ENCODE results near the gene MATN1.
A peak's percentile ranks its signal among the peaks of the same experiment; 100 is the strongest.

Gene MATN1

DNA sequence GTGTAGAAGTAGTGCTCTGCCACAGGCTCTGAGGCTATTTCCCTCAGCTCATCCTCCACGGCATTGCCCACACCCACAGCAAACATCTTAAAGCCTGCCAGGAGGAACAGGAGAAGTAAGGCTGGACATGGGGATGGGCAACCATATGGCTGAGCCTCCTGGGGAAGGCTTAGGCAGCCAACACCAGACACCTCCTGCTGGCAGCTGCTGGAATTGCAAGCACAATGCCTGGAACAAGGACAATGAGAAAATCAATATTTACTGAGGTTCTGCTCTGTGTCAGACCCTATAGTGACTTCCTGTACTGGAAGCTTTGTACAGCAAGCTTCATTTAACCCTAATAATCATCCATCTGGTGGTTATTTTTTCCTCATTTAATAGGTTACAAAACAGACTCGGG lies 8.2 kb downstream of the MATN1 start:
- no peak for DNase-seq

DNA sequence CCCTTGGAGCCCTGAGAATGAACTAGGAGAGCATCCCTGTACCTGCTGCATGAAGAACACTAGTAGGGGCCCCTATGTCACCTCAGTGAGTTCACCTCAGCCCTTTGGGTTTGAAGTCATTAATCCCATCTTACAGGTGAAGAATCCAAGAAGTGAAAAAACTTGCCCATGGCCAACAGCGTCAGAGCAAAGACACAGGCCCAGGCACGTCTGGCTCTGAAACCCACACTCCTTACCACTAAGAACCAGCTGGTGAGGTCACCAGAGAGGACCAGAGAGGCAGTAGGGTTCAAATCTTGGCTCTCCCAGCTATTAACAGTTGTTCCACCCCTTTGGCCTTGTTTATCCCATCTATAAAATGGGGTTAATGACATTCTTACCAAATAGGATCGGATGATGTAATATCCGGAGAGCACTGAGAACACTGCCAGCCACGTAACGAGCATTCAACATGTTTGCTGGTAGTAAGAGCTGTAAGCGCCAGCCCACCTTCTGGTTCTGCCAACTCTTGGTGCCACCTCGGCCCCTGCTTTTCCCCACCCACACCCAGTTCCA lies 8.8 kb downstream of the MATN1 start:
- DNase-seq, result no peak

DNA sequence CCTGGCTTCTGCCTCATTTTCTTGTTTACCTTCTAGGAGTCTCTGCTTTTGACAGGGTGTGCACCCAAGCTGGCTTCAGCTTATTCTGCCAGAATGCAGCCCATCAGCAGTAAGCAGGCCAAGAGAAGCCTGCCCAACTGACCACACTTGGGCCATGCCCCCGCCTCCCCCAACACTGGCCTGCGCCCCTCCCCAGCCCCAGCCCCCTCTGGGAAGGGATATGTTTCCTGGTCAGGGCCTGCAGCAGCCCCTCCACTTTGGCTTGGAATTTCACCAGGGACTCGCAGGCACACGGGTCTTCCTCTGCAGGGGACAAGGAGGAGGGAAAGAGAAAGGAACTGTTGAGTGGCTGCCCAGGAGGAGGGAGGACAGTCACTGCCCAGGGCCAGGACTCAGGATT lies 9.4 kb downstream of the MATN1 start:
- DNase-seq, result no peak

DNA sequence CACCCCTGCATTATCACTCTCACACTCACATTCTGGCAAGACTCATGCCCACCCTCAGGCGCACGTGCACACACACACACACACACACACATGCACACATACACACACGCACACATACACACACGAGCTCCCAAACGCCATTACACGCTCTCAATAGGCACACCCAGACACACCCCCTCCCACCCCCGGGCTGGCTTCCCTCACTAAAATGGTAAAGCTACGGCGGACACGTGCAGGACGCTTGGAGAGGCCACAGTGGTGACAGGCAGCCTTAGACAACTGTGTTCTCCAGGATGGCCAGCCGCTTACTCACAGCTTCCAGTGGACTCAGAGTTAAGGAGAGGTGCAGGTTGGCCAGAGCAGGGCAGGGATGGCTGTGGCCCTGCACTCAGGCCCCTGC lies 10.1 kb downstream of the MATN1 start:
- no peak for DNase-seq

DNA sequence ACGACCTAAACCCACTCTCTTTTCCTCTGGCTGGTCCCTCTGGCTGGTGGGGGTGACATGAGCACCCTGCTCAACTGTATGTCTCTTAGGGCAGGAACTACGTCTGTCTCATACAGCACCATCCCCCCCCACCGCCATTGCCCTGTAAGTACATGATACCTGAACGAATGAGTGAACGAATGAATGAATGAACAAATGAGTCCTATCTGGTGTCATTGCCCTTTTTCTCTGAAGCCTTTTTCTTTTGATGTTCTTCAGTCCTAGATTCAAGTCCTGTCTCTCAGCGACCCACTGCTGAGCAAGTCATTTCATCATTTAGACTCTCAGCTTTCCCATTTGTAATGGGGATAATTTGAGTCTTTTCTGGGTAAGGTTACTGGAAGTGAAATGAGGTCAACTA lies 10.8 kb downstream of the MATN1 start:
- no peak for DNase-seq

DNA sequence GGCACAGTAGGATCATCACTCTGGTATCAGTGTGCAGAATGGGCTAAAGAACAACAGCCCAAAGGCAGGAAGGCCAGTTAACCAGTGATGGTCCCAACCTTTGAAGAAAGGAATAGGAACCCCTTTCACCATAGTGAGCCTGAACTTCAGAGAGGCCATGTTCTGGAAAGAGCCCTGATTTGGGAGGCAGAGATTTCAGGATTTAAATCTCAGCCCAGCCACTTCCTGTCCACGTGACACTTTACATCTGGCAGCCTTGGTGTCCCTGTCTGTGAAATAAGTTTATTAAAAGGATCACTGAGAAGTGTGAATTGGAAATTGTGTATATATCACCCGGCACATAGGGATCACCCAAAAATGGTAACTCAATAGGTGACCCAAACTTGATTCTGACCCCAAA lies 13.0 kb downstream of the MATN1 start:
- no peak for DNase-seq

DNA sequence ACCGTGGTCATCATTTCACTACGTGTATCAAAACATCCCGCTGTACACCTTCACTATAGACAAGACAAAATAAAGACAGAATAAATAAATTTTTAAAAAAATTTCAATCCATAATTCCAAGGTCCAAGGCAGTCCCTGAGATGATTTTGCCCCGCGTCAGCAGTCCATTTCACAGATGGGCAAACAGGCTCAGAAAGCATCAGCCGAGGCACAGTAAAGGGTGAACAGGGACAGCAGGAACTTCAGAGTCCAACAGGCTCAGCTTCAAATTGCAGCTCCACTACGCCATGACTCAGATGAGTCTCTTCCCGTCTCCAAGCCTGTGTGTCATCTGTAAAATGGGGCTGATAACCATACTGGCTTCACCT lies 15.0 kb downstream of the MATN1 start:
- DNase-seq, result no peak

DNA sequence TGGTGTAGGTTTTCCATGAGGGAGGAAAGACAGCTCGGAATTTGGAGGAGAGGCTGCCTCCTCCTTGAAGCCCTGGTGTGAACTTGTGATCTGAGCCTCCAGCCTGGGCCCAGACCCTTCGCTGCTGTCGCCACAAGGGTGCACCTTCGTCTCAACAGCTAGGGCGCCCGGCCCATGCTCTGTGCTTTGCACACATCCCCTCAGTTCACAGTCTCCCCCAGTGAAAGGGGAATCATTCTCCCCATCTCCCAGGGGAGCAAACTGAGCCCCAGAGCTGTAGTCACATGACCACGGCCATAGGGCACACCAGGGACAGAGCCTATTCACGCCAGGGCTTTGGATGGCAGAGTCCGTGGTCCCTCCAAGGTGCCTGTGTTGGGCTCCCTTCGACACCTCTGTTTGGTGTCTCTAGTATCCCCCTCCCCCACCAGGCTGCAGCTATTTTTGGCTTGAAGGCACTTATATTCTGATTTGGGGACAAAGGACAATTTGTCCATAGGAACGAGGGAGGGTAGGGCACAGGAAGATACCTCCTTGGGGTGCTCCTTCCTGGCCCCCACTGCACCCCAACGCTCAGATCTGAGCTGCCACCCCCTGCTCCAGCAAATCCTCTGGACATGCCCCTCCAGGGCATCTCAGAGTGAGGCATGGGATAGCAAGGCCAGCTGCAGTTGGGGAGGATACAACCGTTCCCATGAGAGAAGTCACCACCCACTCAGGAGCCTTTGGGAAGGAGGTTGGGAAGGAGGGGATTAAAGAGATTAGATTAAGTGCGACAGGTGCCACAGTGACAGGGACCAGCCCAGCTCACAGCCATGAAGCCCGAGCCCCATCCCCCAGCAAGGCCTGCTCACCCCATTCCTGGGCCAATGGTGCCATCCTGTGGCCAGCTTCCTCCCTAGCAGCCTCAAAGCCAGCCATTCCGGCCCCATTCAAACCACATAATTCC lies 15.7 kb downstream of the MATN1 start:
- peak; percentile 80 for DNase-seq

DNA sequence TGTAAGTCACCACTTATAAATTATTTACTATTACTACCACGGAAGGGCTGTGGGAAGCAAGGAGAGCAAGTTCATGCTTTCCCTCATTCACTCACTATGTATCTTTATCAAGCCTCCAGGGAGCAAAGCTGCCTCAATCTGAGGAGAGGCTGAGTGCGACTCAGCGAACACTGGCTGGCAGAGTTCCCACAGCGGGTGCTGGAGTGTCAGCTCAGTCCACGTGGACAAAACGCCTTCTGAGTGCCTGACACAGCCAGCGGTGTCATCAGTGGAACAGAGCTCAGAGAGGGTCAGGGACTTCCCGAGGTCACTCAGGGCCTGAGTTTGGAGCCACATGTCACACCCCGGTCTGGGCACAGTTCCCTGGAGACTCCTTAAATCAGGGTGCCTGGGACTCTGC lies 16.9 kb downstream of the MATN1 start:
- no peak for DNase-seq

DNA sequence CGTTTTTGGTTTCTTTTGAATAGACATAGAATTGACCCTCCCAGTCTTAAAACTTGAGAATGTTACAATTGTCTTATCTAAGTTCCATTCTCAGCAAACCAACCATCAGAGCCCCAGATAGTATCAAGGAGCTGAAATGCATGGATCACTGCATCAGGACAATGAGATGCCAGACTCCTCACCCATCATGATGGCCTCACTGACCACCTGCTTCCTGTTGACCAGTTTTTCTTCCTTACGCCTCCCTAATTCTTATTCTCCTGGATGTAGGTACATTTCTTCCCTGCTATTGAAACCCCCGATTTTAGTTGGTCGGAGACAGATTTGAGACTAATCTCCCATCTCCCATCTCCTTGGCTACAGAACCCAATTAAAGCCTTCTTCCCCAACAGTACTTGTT lies 17.7 kb downstream of the MATN1 start:
- no peak for DNase-seq

DNA sequence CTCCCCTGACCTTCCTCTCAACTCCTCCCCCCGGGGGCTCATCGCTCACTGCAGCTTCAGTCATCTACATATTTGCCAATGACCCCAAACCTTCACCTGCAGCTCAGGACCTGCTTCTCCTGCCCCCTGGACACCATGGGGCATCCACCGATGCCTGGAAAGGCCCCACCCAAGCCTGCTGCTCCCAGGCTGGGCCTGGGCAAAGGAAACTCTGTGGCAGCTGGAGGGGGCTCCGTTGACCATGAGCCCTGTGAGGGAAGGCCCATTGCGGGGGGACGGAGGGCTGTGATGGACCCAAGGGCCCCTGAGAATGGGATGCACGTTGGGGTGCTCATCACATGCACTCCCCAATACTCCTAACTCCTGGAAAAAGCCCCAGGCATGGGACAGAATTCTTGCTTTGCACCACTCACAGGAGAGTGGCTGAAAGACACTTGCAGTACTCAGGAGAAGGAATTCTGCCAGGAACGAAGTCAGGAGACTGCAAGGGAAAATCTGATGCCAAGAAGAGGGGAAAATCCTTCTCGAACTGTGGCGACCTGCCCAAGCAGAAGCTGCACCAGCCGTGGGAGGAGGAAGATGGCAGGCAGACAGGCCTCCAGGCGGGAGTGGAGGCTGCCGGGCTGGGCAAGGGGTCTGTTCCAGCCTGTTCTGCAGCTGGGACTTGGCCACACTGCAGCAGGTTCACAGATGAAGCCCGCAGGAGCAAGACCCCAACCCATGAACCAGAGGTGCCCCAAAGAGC lies 18.4 kb downstream of the MATN1 start:
- no peak for DNase-seq

DNA sequence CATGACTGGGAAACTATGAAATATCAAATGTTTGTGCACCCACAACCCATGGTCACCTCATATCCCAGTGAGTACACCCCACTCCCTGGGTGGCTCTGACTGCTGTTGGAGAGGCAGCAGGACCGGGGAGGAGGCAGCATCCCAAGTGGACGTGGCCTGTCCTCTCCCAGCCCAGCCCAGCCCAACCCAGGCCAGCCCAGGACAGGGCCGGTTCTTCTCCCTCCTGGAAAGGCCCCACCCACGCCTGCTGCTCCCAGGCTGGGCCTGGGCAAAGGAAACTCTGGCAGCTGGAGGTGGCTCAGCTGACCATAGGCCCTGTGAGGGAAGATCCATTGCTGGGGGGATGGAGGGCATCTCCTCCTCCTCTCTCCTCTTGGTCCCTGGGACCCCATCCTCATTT lies 19.1 kb downstream of the MATN1 start:
- no peak for DNase-seq

DNA sequence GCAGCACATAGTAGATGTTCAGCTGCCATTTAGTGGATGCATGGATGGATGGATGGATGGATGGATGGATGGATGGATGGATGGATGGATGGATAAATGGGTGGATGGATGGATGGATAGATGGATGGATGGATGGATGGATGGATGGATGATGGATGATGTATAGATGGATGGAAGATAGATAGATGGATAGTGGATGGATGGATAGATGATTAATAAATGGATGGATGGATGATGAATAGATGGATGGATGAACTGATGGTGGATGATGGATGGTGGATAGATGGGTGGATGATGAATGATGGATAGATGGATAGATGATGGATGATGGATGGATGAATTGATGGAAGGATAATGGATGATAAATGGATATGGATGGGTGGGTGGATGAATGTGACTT lies 20.6 kb downstream of the MATN1 start:
- no peak for DNase-seq

DNA sequence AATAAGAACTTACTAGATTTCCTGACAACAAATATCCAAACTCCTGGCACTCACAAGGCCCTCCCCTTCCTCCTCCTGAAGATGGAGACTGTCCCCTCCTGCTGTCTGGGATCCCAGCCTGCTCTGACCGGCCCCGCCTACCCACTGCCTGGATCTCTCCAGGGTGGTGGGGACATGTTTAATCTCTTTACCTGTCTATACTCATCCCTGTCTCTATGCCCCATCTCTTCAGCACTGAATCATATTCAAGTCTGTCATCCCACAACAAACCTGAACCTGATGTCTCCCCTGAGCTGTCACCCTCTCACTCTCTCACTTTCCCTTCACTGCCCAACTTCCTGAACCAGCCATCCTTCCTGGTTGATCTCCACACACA lies 22.1 kb downstream of the MATN1 start:
- no peak for DNase-seq

DNA sequence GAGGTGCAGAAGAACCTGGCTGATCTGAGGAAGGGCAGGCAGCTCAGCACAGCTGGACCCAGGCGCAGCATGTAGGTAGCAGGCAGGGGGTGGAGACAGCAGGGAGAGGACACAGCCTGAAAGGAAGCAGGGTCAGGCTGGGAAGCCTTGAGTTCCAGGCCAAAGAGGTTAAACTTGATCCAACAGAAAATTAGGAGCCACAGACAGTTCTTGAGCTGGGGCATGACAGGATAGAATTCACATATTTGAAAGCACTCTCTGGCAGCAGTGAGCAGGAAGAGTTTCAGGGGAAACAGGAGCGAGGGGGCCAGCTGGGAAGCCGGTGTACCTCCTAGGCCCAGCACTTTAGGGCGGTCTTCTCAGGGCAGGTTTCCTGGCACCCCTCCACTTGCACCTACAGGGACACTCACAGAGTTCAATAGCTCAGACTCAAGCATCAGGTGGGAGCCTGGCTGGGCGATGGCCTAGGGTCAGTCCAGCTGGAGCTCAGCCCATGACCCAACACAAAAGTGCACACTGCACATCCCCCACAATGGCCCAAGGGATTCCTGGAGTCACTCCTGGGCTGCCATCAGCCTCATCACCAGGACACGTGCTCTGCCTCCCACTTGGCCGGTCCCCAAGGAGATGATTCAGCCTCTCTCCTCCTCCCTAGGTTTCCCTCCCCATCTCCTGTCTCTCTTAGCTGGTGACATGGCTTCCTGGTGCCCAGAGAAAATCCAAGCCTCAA lies 22.7 kb downstream of the MATN1 start:
- no peak for DNase-seq

DNA sequence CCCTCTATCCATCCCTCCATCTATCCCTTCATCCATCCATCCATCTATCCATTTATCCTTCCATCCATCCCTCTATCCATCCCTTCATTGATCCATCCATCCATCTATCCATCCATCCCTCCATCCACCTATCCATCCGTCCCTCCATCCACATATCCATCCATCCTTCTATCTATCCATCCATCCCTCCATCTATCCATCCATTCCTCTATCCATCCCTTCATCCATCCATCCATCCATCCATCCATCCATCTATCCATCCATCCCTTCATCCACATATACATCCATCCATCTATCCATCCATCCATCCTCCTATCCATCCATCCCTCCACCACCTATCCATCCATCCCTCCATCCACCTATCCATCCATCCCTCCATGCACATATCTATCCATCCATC lies 23.6 kb downstream of the MATN1 start:
- DNase-seq, result no peak

DNA sequence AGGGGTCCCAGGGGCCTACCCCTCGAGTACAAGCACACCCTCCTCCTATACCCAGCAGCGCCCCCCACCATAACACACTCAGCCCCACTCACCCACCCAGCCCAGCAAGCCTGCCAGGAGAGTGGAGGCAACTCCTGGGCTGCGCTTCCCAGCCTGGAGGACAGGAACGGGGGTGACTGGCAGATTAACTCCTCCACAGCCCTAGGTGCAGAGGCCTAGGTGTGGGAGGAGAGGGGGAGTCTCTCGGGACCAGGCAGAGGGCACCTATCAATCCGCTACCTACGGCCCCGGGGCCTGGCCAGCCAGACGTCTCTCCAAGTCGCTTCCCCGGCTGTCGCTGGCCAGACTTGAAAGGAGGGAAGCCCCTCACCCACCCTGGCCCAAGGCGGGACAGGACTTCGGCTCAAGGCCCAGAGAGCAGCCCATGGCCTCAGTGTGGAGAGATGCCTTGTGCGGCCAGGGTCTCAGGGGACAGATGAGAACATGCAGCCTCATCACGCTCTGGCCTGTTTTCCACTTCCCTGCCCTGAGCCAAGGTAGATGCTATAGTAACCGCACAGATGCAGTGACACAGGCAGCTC lies 24.9 kb downstream of the MATN1 start:
- DNase-seq, result no peak

DNA sequence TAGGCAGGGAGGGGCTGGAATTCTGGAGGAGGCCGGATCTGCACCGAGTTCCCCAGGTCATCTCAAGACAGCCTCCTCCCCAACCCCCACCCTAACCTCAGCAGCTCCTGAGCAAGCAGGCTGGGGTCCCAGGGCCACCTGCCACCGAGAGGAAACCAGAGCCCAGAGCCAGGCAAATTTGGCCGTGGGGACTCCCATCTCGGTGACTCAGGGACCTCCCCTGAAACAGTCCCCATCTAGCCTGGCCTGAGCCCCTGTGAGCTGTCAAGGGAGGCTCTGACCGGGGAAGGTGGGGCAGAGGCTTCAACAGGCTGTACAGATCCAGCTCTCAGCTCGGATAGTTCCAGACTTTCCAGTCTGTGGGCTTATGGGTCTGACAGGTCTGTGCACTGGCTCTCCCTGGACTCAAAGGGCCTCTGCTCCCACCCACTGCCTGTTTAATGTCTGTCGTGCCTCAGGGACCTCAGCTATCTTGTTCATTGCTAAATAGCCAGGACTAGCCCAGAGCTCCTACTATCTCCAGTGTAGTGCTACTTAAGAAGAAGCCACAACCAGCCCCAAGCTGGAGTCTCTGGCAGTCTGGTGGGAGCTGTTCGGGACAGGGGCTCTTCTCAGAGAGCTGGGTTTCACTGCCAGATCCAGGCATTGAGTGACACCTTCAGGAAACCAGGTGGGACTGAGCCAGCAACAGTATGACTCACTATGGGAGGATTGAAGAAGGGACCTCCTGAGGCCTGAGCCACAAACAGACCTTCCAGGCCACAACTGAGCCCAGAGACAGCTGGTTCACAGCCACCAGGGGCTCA lies 25.6 kb downstream of the MATN1 start:
- no peak for DNase-seq

DNA sequence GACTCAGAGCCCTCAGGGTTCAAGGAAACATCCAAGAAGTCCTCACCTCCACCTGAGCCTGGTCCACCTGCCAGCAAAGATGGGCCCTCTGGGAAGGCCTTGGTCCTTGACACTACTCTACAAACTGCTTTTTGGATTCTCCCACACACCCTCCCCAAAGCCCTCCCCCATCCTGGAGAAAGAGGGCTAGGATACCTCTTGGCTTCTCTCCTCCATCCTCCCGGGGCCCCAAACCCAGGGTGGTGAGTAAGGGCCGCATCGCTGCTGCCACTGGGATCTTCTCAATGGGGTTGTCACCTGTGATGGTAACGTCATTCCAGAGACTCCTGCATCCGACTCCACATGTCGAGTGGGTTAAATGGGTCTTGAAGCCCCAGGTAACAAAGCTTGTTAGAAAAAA lies 26.6 kb downstream of the MATN1 start:
- DNase-seq, result no peak

DNA sequence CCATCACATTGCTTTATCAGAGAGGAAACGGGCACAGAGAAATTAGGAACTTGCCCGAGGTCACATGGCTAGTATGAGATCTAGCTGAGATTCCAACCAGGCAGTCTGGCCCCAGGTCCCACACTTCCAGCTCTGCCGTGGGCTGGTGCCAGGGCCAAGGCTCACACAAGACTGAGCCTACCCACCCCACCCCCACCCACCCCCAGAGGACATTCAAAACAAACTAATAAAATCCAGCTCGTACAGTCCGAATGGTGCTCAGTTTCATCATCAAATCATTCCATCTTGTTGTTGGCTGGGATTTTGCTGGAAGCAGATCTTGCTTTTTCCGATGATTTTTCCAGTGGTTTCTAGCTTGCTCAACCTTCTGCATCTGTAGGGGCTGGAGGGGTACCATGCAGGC lies 27.9 kb downstream of the MATN1 start:
- peak; percentile 21 for DNase-seq

DNA sequence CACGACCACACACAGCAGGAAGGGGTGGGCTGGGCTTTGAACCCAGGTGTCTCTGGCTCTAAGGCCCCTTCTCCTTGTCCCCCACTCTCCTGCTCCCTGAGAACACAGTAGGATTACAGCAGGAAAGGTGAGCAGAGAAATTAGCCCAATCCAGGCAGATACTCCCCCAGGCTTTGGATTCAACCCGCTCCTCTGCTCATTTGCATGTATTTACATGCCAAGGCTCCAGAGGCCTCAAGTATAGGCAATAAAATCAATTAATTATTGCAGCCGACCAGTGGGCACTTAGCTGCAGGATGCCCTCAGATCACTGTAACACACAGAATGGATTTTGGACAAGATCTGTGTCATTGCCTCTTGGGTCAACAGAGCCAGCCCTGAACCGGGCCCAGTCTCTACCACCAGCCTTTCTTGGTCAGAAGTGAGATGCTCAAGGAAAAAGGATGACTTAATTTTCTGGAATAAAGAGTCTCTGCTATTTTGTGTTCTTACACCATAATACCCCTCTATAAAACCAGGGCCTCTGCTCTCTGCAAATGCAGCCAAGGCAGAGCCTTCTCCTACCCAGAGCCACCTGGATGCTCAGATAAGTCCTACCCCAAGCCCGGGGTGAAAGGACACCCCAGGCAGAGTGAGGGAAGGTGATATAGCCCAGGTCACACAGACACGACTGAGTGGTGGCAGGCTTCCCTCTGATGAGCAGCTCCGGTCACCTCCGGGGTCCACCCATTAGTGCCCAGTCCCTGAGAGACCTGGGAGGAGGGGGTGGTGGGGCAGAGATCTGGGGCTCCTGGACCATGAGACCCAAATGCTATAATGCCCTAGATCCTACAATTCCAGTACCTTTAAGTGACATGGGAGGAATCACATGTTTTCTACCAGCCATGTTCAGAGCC lies 28.9 kb downstream of the MATN1 start:
- DNase-seq, result no peak

All from hematopoietic multipotent progenitor cell treated with erythropoietin and hydrocortisone succinate and interleukin-3 and kit ligand, for 4 days (in vitro differentiated cells).